ENCODE results near the gene OR8G5.
"Not testable (repeated sequence)": the region's sequence is repeated elsewhere in the genome, so short reads cannot be mapped to it uniquely, and the experiment has no call there.

The OR8G5 gene

DNA sequence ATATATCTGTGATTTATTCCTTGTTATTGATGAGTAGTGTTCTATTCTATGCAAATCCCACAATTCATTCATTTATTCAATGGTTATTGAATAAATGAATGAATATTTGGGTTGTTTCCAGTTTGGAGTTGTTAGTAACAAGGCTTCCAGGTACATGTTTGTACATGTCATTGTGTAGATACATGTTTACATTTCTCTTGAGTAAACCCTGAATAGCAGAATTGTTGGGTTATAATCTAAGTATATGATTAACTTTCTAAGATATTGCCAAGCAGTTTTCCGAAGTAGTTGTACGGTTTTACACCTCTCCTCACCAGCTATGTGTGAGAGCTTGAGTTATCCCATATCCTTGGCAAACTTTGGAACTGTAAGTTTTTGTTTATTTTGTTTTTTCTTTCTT, 33.8 kb upstream of the OR8G5 start:
- TF ChIP-seq, protein P1, sequence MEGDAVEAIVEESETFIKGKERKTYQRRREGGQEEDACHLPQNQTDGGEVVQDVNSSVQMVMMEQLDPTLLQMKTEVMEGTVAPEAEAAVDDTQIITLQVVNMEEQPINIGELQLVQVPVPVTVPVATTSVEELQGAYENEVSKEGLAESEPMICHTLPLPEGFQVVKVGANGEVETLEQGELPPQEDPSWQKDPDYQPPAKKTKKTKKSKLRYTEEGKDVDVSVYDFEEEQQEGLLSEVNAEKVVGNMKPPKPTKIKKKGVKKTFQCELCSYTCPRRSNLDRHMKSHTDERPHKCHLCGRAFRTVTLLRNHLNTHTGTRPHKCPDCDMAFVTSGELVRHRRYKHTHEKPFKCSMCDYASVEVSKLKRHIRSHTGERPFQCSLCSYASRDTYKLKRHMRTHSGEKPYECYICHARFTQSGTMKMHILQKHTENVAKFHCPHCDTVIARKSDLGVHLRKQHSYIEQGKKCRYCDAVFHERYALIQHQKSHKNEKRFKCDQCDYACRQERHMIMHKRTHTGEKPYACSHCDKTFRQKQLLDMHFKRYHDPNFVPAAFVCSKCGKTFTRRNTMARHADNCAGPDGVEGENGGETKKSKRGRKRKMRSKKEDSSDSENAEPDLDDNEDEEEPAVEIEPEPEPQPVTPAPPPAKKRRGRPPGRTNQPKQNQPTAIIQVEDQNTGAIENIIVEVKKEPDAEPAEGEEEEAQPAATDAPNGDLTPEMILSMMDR (IDR thresholded peaks at IDR 0.05), result no peak
- H3K4me3 ChIP-seq, result no peak overlapping the region
- no peak for DNase-seq (ENCODE audit: low spot score)
- H3K27ac ChIP-seq, result no peak overlapping the region

GRCh38 chr11:124224618-124225423, 31.4 kb upstream of the OR8G5 start:
- not testable (repeated sequence) for H3K27ac ChIP-seq

DNA sequence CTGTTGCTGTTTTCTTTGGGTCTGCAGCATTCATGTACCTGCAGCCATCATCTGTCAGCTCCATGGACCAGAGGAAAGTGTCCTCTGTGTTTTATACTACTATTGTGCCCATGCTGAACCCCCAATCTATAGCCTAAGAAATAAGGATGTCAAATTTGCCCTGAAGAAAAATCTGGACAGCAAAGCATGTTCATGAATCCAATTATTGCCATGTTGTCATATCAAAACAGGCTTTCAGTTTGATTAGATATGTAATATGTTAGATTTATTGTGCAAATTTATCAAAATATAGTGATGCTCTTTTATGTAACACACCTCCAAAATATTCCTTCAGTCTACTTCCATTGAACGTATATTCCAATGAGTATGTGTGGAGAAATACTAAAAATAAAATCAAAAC, 30.7 kb upstream of the OR8G5 start:
- TF ChIP-seq, protein P1 (IDR thresholded peaks at IDR 0.05), result no peak
- no peak for DNase-seq (ENCODE audit: low spot score)
- no peak overlapping the region for H3K4me3 ChIP-seq
- H3K27ac ChIP-seq, result no peak overlapping the region

More at GRCh38 chr11:124224618-124225423, 31.4 kb upstream of the OR8G5 start:
- not testable (repeated sequence) for DNase-seq (ENCODE audit: low spot score); H3K4me3 ChIP-seq

GRCh38 chr11:124233376-124233775, 22.8 kb upstream of the OR8G5 start:
- no peak overlapping the region for H3K4me3 ChIP-seq
- TF ChIP-seq, protein P1 (IDR thresholded peaks at IDR 0.05), result no peak
- no peak overlapping the region for H3K27ac ChIP-seq
- DNase-seq (ENCODE audit: low spot score), result no peak

GRCh38 chr11:124238512-124238911, 17.7 kb upstream of the OR8G5 start:
- DNase-seq (ENCODE audit: low spot score), result no peak
- TF ChIP-seq, protein P1 (IDR thresholded peaks at IDR 0.05), result no peak
- Histone ChIP-seq H3K4me3 (no peak overlapping the region), H3K27ac (no peak overlapping the region)

DNA sequence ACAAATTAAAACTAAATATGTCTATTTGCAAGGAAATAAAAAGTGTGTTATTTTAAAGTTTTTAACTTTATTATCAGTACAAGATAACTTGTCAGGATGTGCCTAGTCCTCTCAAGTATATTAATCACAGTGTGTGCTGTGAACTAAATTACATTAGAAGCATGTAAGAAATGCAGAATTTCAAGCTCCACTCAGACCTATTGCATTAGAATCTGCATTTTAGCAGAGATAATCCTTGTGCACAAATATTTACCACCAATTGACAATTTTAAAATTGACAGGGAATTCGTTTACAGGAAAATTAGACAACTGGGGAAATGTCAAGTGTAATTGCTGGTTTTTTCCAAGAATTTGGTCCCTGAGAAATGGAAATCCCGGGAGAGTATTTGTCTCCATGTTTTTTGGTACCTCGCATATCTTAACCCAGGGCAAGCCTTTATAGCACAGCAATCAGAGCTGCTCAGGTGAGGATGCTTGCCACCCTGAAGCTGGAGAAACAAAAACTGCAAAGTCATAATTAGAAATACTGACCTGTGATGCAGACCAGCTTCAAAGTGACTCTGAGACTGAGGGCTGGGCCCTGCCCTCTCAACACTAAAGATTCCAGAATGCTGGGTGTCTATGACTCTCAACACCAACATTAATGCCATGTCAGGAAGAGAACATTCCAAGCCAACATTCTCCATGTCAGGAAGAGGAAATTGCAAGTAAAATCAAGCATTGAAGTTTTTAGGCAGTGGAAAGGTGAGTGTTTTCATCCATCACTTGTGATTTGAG, 15.4 kb upstream of the OR8G5 start, which contains the start of gene OR8G1:
OR8G1 (plus strand) TSS at position 475 of the 777 bp plus-strand sequence. CDS start 8,581 bp downstream, outside the sequence.
- DNase-seq (ENCODE audit: low spot score), result no peak
- TF ChIP-seq, protein P1 (IDR thresholded peaks at IDR 0.05), result no peak
- H3K4me3 ChIP-seq, result no peak within 1 kb of the TSS
- no peak within 1 kb of the TSS for H3K27ac ChIP-seq

DNA sequence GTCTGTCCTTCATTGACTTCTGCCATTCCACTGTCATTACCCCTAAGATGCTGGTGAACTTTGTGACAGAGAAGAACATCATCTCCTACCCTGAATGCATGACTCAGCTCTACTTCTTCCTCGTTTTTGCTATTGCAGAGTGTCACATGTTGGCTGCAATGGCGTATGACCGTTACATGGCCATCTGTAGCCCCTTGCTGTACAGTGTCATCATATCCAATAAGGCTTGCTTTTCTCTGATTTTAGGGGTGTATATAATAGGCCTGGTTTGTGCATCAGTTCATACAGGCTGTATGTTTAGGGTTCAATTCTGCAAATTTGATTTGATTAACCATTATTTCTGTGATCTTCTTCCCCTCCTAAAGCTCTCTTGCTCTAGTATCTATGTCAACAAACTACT, 6.3 kb upstream of the OR8G5 start:
- not testable (repeated sequence) for H3K27ac ChIP-seq; DNase-seq (ENCODE audit: low spot score); H3K4me3 ChIP-seq

DNA sequence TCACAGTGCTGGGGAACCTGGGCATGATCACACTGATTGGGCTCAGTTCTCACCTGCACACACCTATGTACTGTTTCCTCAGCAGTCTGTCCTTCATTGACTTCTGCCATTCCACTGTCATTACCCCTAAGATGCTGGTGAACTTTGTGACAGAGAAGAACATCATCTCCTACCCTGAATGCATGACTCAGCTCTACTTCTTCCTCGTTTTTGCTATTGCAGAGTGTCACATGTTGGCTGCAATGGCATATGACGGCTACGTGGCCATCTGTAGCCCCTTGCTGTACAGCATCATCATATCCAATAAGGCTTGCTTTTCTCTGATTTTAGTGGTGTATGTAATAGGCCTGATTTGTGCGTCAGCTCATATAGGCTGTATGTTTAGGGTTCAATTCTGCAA, 8.9 kb downstream of the OR8G5 start:
- H3K27ac ChIP-seq; H3K4me3 ChIP-seq; DNase-seq (ENCODE audit: low spot score): not testable (repeated sequence)

- not testable (repeated sequence) for H3K4me3 ChIP-seq
Observed at GRCh38 chr11:124270886-124271285, 14.7 kb downstream of the OR8G5 start.

More at GRCh38 chr11:124270886-124271285, 14.7 kb downstream of the OR8G5 start:
- not testable (repeated sequence) for DNase-seq (ENCODE audit: low spot score); H3K27ac ChIP-seq

Data from coronary artery (tissue), 2 donors.